Liver (tissue), 9 donors: ENCODE results near the gene FMO1. TPM values are rescaled to one million over a fixed set of nuclear protein-coding genes. Genes with fewer than 3 reads are reported as not detected.

Experiments used
- DNase-seq: peaks from one replicate; pipeline ENCODE4 v3.0.0-alpha.2; 2017; ENCODE audit warnings: low spot score
- H3K27ac ChIP-seq, 2 donors: one replicate each; pipeline ENCODE4 v1.7.0; 2013; ENCODE audit warnings: inconsistent platforms in 2 of 2, low read length in 2 of 2, control low read depth in 1 of 2, low read depth in 1 of 2, mild to moderate bottlenecking in 1 of 2
- H3K27me3 ChIP-seq, 4 donors: one replicate each; pipeline versions ENCODE4 v1.6.1 to v1.7.0; 2013; ENCODE audit warnings: low read length in 3 of 4, inconsistent platforms in 1 of 4, mild to moderate bottlenecking in 1 of 4, moderate library complexity in 1 of 4; ENCODE audit not compliant: control insufficient read depth in 4 of 4, insufficient read depth in 4 of 4
- H3K36me3 ChIP-seq, 4 donors: one replicate each; pipeline versions ENCODE4 v1.6.1 to v1.7.0; 2013; ENCODE audit warnings: low read length in 3 of 4, mild to moderate bottlenecking in 3 of 4, low read depth in 1 of 4, moderate library complexity in 1 of 4; ENCODE audit not compliant: control insufficient read depth in 4 of 4, insufficient read depth in 3 of 4
- H3K4me1 ChIP-seq, 4 donors: one replicate each; pipeline versions ENCODE4 v1.6.1 to v1.7.0; 2013; ENCODE audit warnings: low read length in 3 of 4, mild to moderate bottlenecking in 3 of 4, moderate library complexity in 1 of 4; ENCODE audit not compliant: control insufficient read depth in 4 of 4, insufficient read depth in 4 of 4
- H3K4me3 ChIP-seq, 3 donors: one replicate each; pipeline versions ENCODE4 v1.6.1 to v1.7.0; 2013; ENCODE audit warnings: low read length in 3 of 3, control low read depth in 1 of 3, low read depth in 1 of 3, mild to moderate bottlenecking in 1 of 3
- H3K9ac ChIP-seq, 2 donors: one replicate each; pipeline ENCODE4 v1.7.0; 2013; ENCODE audit warnings: low read length in 2 of 2, mild to moderate bottlenecking in 2 of 2, moderate library complexity in 2 of 2, control low read depth in 1 of 2, low read depth in 1 of 2
- H3K9me3 ChIP-seq, 4 donors: one replicate each; pipeline versions ENCODE4 v1.6.1 to v1.7.0; 2013; ENCODE audit warnings: low read length in 3 of 4; ENCODE audit not compliant: control insufficient read depth in 4 of 4
- CTCF ChIP-seq: fragments of 150-350 bp; IDR thresholded peaks from 2 replicates; pipeline ENCODE4 v1.5.1; 2017; ENCODE audit warnings: improper control_type of control experiment, low read depth, low read length; ENCODE audit not compliant: missing input control
- EGR1 ChIP-seq, 2 donors: IDR thresholded peaks; 2 replicates each; pipeline ENCODE4 v1.6.1; 2016 to 2018; ENCODE audit warnings: antibody characterized with exemption in 2 of 2, low read depth in 2 of 2
- FOXA2 ChIP-seq: IDR thresholded peaks from 2 replicates; pipeline ENCODE4 v1.6.1; 2016; ENCODE audit warnings: antibody characterized with exemption
- GABPA ChIP-seq, 2 donors: IDR thresholded peaks in 1 of 2; conservative IDR thresholded peaks in 1 of 2; 2 replicates each; pipeline ENCODE4 v1.6.1; 2016; ENCODE audit warnings: antibody characterized with exemption in 2 of 2, mild to moderate bottlenecking in 1 of 2, moderate library complexity in 1 of 2
- HNF4A ChIP-seq, 2 donors: conservative IDR thresholded peaks; 2 replicates each; pipeline ENCODE4 v1.6.1; 2016; ENCODE audit warnings: antibody characterized with exemption in 2 of 2, mild to moderate bottlenecking in 2 of 2
- JUND ChIP-seq, 2 donors: IDR thresholded peaks; 2 replicates each; pipeline ENCODE4 v1.6.1; 2016; ENCODE audit warnings: antibody characterized with exemption in 2 of 2
- MAX ChIP-seq: IDR thresholded peaks from 2 replicates; pipeline ENCODE4 v1.6.1; 2016; ENCODE audit warnings: antibody characterized with exemption
- NR2F2 ChIP-seq: IDR thresholded peaks from 2 replicates; pipeline ENCODE4 v1.6.1; 2016; ENCODE audit warnings: antibody characterized with exemption
- RXRA ChIP-seq, 2 donors: IDR thresholded peaks; 2 replicates each; pipeline ENCODE4 v1.6.1; 2017 to 2018; ENCODE audit warnings: antibody characterized with exemption in 2 of 2, mild to moderate bottlenecking in 1 of 2
- SP1 ChIP-seq: IDR thresholded peaks from 2 replicates; pipeline ENCODE4 v1.6.1; 2018; ENCODE audit warnings: antibody characterized with exemption, mild to moderate bottlenecking
- YY1 ChIP-seq: IDR thresholded peaks from 2 replicates; pipeline ENCODE4 v1.6.1; 2016; ENCODE audit warnings: antibody characterized with exemption, mild to moderate bottlenecking
- ZBTB33 ChIP-seq: IDR thresholded peaks from 2 replicates; pipeline ENCODE4 v1.6.1; 2016; ENCODE audit warnings: antibody characterized with exemption
- WGBS: extraction: QIAGEN DNeasy Blood & Tissue Kit; methylation state at CpG from one replicate; pipeline ENCODE4 v1.1.7; 2013; 5-methylcytosine and 5-hydroxymethylcytosine counted together
- polyA plus RNA-seq, 2 donors: library from polyadenylated mRNA; stranded (reverse) in 1 of 2; unstranded in 1 of 2; fragments of 200-250 nt in 1 of 2; fragments of >200 nt in 1 of 2; fragmentation: Nextera tagmentation in 1 of 2; extraction: Ambion mirVana in 1 of 2; gene quantifications; one replicate each; pipeline versions ENCODE4 v1.2.1 to v1.2.3, GENCODE V29; 2013 to 2015
- total RNA-seq, 2 donors: library from RNA; depleted of rRNA; stranded (reverse); fragments of >200 nt; gene quantifications; one replicate each; pipeline ENCODE4 v1.2.3, GENCODE V29; 2014
- donor health status: healthy.
- donor health status: healthy.
- donor health status: healthy.
- donor health status: healthy.
- donor health status: healthy.

FMO1 gene
- total and polyA plus RNA-seq, 4 donors: 0.13 to 26.3 (median 0.62) TPM

GRCh38 chr1:171296897-171297296 is 48.6 kb downstream of the FMO1 start:
- no peaks in the 10 kb centered on the region for H3K4me1 ChIP-seq
- WGBS: 78% methylated on average over 2 of the region's 2 CpGs
- H3K9ac ChIP-seq: no peak overlapping the region
- DNase-seq: no peak
- H3K9me3 ChIP-seq: peaks cover 0 to 2% (median 0%) of the 10 kb centered on the region in 4 donors
- no peak for TF ChIP-seq YY1
- no peak for TF ChIP-seq HNF4A (conservative IDR thresholded peaks at IDR 0.05)
- TF ChIP-seq EGR1 (IDR thresholded peaks at IDR 0.05; ENCODE audit: low read depth in 2 of 2): no peak
- TF ChIP-seq NR2F2: no peak
- TF ChIP-seq GABPA (IDR thresholded peaks at IDR 0.05 in 1 of 2, conservative IDR thresholded peaks at IDR 0.05 in 1 of 2): no peak
- TF ChIP-seq CTCF: no peak
- TF ChIP-seq ZBTB33: no peak
- no peak for TF ChIP-seq MAX
- no peak for TF ChIP-seq FOXA2
- no peak for TF ChIP-seq SP1
- no peaks in the 10 kb centered on the region for H3K27me3 ChIP-seq
- no peaks in the 10 kb centered on the region for H3K36me3 ChIP-seq
- H3K27ac ChIP-seq: no peak overlapping the region
- H3K4me3 ChIP-seq: no peak overlapping the region

GRCh38 chr1:171298696-171299095 is 50.4 kb downstream of the FMO1 start:
- Histone ChIP-seq H3K4me3 (no peak overlapping the region), H3K36me3 (no peaks in the 10 kb centered on the region), H3K9ac (no peak overlapping the region), H3K27me3 (no peaks in the 10 kb centered on the region), H3K9me3 (peaks cover 0 to 2% (median 0%) of the 10 kb centered on the region in 4 donors), H3K27ac (no peak overlapping the region), H3K4me1 (no peaks in the 10 kb centered on the region)
- 85% methylated on average over 4 of the region's 4 CpGs for WGBS
- TF ChIP-seq RXRA (IDR thresholded peaks at IDR 0.05): no peak
- TF ChIP-seq GABPA (IDR thresholded peaks at IDR 0.05 in 1 of 2, conservative IDR thresholded peaks at IDR 0.05 in 1 of 2): no peak
- no peak for TF ChIP-seq CTCF
- TF ChIP-seq FOXA2: no peak
- no peak for TF ChIP-seq MAX
- no peak for TF ChIP-seq JUND (IDR thresholded peaks at IDR 0.05)
- no peak for DNase-seq
